ENCODE measurements around the gene MCHR2. TPM values are rescaled to one million over a fixed set of nuclear protein-coding genes. Genes with fewer than 3 reads are reported as not detected.

The MCHR2 gene
- total and polyA plus RNA-seq, 12 donors = not detected

DNA sequence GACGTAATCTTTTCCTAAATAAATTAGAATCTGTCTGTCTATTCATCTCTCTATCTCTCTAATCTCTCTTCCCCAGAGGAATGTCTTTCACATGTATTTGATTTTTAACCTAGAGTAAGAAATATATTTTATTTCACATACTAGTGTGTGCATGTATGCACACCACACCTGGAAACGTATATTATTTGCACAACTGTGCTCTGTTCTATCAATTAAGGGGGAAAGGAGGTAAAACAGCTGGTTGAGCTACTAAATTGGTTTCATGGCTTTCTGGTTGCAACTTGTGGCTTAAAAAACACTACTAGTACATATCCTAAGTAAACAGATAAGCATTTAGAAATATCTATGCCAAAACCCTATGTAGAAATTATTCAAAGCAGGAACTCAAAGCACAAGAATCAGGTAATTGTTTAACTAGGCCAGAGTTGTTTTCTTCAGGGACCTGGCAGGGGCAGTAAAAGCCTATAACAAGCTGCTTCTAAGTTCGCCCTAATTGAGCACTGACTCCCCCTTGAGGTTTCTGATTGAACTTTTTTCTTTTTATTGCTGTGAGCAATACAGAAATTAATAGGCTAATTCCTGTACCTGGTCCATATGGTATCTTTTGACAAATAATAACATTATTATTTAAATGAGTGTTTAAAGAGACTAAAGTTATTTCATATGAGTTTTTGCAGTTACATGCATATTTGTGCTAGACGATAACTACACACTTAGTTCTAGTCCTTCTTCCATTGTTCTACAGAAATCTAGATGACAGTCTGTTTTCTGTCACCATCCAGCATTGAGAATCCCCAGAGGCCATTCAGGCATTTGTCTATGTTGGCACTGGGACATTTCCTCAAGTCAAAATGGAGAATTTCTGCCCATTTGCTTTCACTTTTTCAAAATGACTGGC is 88.6 kb downstream of the MCHR2 start:
- intact Hi-C loops (cut with DNase I) = loop anchor here in 1 of 10 donors (10.0 kb wide), 1 partner anchor 441 kb away; no protein-coding TSS in a partner anchor
- DNase-seq (no peak), ATAC-seq (peak in 1 of 8 donors; percentile 41)
- TF ChIP-seq, protein P1, sequence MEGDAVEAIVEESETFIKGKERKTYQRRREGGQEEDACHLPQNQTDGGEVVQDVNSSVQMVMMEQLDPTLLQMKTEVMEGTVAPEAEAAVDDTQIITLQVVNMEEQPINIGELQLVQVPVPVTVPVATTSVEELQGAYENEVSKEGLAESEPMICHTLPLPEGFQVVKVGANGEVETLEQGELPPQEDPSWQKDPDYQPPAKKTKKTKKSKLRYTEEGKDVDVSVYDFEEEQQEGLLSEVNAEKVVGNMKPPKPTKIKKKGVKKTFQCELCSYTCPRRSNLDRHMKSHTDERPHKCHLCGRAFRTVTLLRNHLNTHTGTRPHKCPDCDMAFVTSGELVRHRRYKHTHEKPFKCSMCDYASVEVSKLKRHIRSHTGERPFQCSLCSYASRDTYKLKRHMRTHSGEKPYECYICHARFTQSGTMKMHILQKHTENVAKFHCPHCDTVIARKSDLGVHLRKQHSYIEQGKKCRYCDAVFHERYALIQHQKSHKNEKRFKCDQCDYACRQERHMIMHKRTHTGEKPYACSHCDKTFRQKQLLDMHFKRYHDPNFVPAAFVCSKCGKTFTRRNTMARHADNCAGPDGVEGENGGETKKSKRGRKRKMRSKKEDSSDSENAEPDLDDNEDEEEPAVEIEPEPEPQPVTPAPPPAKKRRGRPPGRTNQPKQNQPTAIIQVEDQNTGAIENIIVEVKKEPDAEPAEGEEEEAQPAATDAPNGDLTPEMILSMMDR (IDR thresholded peaks at IDR 0.05) = peak in 8 of 9 donors; percentile 15 to 55 (median 46)
- Histone ChIP-seq H3K4me3 (no peak overlapping the region), H3K27ac (no peak overlapping the region), H3K36me3 (no peaks in the 10 kb centered on the region), H3K9me3 (no peaks in the 10 kb centered on the region), H3K4me1 (no peaks in the 10 kb centered on the region), H3K27me3 (peaks cover 0 to 11% (median 0%) of the 10 kb centered on the region in 7 donors)
- 42 to 45% methylated on average over 4 of the region's 4 CpGs for WGBS, 2 donors

DNA sequence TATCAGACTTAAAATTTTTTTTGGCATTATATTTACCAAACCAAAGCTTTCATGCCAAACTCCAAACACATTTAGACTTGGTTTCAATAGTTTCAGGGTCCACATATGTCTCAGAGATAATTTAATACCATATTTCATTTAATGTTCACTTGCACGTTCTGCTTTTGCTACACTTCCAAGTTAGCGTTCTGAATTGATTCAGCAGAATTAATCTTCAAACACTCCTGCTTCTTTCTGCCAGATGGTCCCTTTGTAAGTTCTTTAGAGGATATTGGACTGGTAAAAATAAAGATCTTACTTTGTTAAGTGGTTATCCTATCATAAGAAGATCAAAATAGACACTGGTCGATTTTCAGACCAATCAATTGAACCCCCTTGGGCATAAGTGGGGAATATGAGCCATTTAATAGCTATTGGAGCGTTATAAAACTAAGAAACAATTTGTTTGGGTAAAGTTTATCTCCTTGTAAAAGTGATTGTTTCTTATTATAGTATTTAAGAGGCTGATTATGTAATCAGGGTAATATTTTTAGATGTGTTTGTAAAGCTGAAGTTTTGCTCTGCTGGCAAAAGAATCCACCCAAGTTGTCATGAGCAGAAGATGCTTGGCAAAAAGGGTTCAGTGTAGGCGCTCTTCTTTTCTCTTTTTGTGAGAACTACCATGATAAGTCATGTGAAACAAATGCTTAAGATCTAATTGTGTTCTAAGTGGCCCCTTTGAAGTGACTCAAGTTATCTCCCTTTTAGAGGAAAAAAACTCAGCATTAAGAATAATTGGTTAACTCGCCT is 92.2 kb downstream of the MCHR2 start:
- Histone ChIP-seq H3K4me1 (no peaks in the 10 kb centered on the region), H3K4me3 (no peak overlapping the region), H3K27me3 (peaks cover 0 to 1% (median 0%) of the 10 kb centered on the region in 7 donors), H3K36me3 (no peaks in the 10 kb centered on the region), H3K27ac (no peak overlapping the region), H3K9me3 (no peaks in the 10 kb centered on the region)
- DNase-seq = no peak
- ATAC-seq = no peak
- TF ChIP-seq, protein P1 (IDR thresholded peaks at IDR 0.05) = no peak
- WGBS, 2 donors = 57 to 66% methylated on average over 6 of the region's 6 CpGs
- intact Hi-C loops (cut with DNase I) = loop anchor here in 1 of 10 donors (10.0 kb wide), 1 partner anchor 437 kb away; no protein-coding TSS in a partner anchor

DNA sequence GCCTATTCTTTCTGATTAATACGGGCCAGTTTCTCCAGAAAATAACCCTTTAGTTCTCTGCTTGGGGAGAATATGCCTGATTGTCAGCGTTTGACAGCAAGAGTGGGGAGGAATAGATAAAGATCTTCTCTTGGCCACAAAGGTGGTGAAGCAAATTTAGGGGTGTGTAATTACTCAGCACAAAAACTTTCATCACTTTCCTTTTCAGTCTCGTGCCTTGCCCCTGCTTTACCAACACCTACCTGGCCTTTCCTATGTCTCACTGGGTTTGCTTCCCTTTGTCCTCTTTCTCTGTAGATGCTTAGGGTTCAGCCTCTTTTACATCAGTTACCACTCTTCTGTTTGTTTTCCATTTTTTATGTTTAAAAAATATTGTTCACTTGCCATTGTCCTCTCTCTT is 99.2 kb downstream of the MCHR2 start:
- no peaks in the 10 kb centered on the region for H3K9me3 ChIP-seq
- ATAC-seq = no peak
- H3K27me3 ChIP-seq = peaks cover 0 to 7% (median 0%) of the 10 kb centered on the region in 7 donors
- H3K4me1 ChIP-seq = no peaks in the 10 kb centered on the region
- DNase-seq = no peak
- no peak overlapping the region for H3K27ac ChIP-seq
- no peaks in the 10 kb centered on the region for H3K36me3 ChIP-seq
- H3K4me3 ChIP-seq = no peak overlapping the region
- WGBS, 2 donors = 70 to 73% methylated on average over 3 of the region's 3 CpGs
- TF ChIP-seq, protein P1 (IDR thresholded peaks at IDR 0.05) = no peak
- intact Hi-C loops (cut with DNase I) = no loop called here

- TF ChIP-seq, protein P1 (IDR thresholded peaks at IDR 0.05) = no peak
- no peak overlapping the region for H3K4me3 ChIP-seq
- ATAC-seq = no peak
Measured at GRCh38 chr6:99887066-99887465, 107.0 kb downstream of the MCHR2 start.

More at GRCh38 chr6:99887066-99887465, 107.0 kb downstream of the MCHR2 start:
- Histone ChIP-seq H3K27ac (no peak overlapping the region), H3K27me3 (no peaks in the 10 kb centered on the region), H3K36me3 (no peaks in the 10 kb centered on the region), H3K9me3 (no peaks in the 10 kb centered on the region), H3K4me1 (no peaks in the 10 kb centered on the region)
- DNase-seq = no peak
- intact Hi-C loops (cut with DNase I) = loop anchor here in 1 of 10 donors (10.0 kb wide), 1 partner anchor 208 kb away; no protein-coding TSS in a partner anchor

Measured in heart right ventricle (tissue), 16 donors.